SU-DHL-6 (cell line): ENCODE data around the gene GFOD1.

ENCODE experiments used
- H2AFZ ChIP-seq: fragments of 200-600 bp; sonication (generic); 2 replicates; pipeline ENCODE4 v1.6.1; 2014; ENCODE audit warnings: low read depth, mild to moderate bottlenecking, moderate library complexity, mixed read lengths, antibody characterized with exemption, low read length; ENCODE audit not compliant: severe bottlenecking
- H3F3A ChIP-seq: fragments of 200-600 bp; shearing (Covaris generic); 2 replicates; pipeline ENCODE4 v1.6.0; 2016; ENCODE audit warnings: antibody characterized with exemption, mild to moderate bottlenecking; ENCODE audit not compliant: insufficient read depth
- H3K27ac ChIP-seq: fragments of 200-600 bp; sonication (generic); 2 replicates; pipeline ENCODE4 v1.5.1; 2016; ENCODE audit warnings: low read depth, mild to moderate bottlenecking, low read length, moderate library complexity, mixed read lengths
- H3K27me3 ChIP-seq: fragments of 200-600 bp; sonication (generic), shearing (Covaris generic); 2 replicates; pipeline ENCODE4 v1.6.0; 2014; ENCODE audit warnings: mild to moderate bottlenecking, low read length
- H3K36me3 ChIP-seq: fragments of 200-600 bp; sonication (generic); 2 replicates; pipeline ENCODE4 v1.6.1; 2014; ENCODE audit warnings: mild to moderate bottlenecking, low read length, mixed read lengths
- H3K4me2 ChIP-seq: fragments of 300-600, 200-600 bp; shearing (Covaris generic), sonication (generic); 2 replicates; pipeline ENCODE4 v1.6.0; 2014; ENCODE audit warnings: low read length, low read depth, mild to moderate bottlenecking; ENCODE audit not compliant: poor library complexity, severe bottlenecking
- H3K4me3 ChIP-seq: fragments of 200-600 bp; sonication (generic); 2 replicates; pipeline ENCODE4 v1.5.1; 2014; ENCODE audit warnings: antibody characterized with exemption, low read length, mild to moderate bottlenecking, mixed read lengths; ENCODE audit not compliant: insufficient read depth, poor library complexity, severe bottlenecking
- H3K79me2 ChIP-seq: fragments of 200-600 bp; sonication (generic); 2 replicates; pipeline ENCODE4 v1.6.1; 2014; ENCODE audit warnings: mild to moderate bottlenecking, low read length, moderate library complexity; ENCODE audit not compliant: insufficient read depth
- H3K9ac ChIP-seq: fragments of 200-600 bp; sonication (generic); 2 replicates; pipeline ENCODE4 v1.7.0; 2014; ENCODE audit warnings: mild to moderate bottlenecking, low read length
- H3K9me2 ChIP-seq: fragments of 200-600 bp; sonication (generic); replicated peaks from 2 replicates; pipeline ENCODE4 v1.6.1; 2014; ENCODE audit warnings: low read length; ENCODE audit not compliant: insufficient read depth
- H3K9me3 ChIP-seq: fragments of 200-600 bp; sonication (generic); 2 replicates; pipeline ENCODE4 v1.6.1; 2014; ENCODE audit warnings: low read length, mixed read lengths; ENCODE audit not compliant: insufficient read depth
- H4K20me1 ChIP-seq: fragments of 200-600 bp; sonication (generic); 2 replicates; pipeline ENCODE4 v1.6.1; 2014; ENCODE audit warnings: low read depth, mild to moderate bottlenecking, antibody characterized with exemption, low read length, moderate library complexity, mixed read lengths
- EZH2phosphoT487 ChIP-seq: fragments of 200-600 bp; sonication (generic), shearing (Covaris generic); conservative IDR thresholded peaks from 2 replicates; pipeline ENCODE4 v1.6.1; 2018; ENCODE audit warnings: mild to moderate bottlenecking, antibody characterized with exemption, low read length, moderate library complexity, mixed read lengths
- TF ChIP-seq, protein P1 (sequence below): fragments of 200-600 bp; sonication (generic); IDR thresholded peaks from one replicate; pipeline ENCODE4 v1.5.1; 2017; ENCODE audit warnings: antibody characterized with exemption, mild to moderate bottlenecking, low read length, moderate library complexity; ENCODE audit not compliant: insufficient read depth, poor library complexity, severe bottlenecking

GFOD1 gene

GRCh38 chr6:13528232-13528631 lies 40.8 kb upstream of the GFOD1 start:
- no peak overlapping the region for H3K27ac ChIP-seq
- H3K4me3 ChIP-seq, result no peak overlapping the region
- peaks cover 15% of the 10 kb centered on the region; the same call in 1 of the 2 replicates for H3F3A ChIP-seq
- H3K4me2 ChIP-seq, result no peak overlapping the region
- TF ChIP-seq, protein P1, sequence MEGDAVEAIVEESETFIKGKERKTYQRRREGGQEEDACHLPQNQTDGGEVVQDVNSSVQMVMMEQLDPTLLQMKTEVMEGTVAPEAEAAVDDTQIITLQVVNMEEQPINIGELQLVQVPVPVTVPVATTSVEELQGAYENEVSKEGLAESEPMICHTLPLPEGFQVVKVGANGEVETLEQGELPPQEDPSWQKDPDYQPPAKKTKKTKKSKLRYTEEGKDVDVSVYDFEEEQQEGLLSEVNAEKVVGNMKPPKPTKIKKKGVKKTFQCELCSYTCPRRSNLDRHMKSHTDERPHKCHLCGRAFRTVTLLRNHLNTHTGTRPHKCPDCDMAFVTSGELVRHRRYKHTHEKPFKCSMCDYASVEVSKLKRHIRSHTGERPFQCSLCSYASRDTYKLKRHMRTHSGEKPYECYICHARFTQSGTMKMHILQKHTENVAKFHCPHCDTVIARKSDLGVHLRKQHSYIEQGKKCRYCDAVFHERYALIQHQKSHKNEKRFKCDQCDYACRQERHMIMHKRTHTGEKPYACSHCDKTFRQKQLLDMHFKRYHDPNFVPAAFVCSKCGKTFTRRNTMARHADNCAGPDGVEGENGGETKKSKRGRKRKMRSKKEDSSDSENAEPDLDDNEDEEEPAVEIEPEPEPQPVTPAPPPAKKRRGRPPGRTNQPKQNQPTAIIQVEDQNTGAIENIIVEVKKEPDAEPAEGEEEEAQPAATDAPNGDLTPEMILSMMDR, result no peak
- no peak for TF ChIP-seq EZH2phosphoT487
- H3K36me3 ChIP-seq, result no peaks in the 10 kb centered on the region
- H2AFZ ChIP-seq, result no peak overlapping the region
- H4K20me1 ChIP-seq, result no peaks in the 10 kb centered on the region
- H3K27me3 ChIP-seq, result no peaks in the 10 kb centered on the region
- H3K79me2 ChIP-seq, result no peaks in the 10 kb centered on the region
- H3K9ac ChIP-seq, result no peak overlapping the region
- no peaks in the 10 kb centered on the region for H3K9me2 ChIP-seq
- H3K9me3 ChIP-seq, result no peaks in the 10 kb centered on the region

DNA sequence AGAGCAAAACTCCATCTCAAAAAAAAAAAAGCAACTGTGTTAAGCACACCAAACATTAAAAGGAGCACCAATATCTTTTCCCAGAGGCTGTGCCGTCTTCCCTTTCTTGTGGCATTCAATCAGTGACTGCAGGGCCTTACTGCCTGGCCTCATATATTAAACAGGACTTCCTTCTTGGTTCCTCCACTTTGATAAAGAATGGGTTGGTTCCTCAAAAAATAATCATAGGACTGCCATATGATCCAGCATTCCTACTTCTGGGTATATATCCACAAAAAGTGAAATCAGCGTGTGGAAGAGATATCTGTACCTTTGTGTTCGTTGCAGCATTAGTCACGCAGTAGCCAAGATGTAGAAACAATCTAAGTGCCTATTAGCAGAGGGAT lies 40.3 kb upstream of the GFOD1 start:
- Histone ChIP-seq H3K36me3 (no peaks in the 10 kb centered on the region), H4K20me1 (no peaks in the 10 kb centered on the region), H3K27ac (peak overlapping the region; percentile 66; the same call in 1 of the 2 replicates), H3F3A (peaks cover 15% of the 10 kb centered on the region; the same call in 1 of the 2 replicates), H3K9ac (no peak overlapping the region), H3K9me3 (no peaks in the 10 kb centered on the region), H3K4me2 (no peak overlapping the region), H3K27me3 (no peaks in the 10 kb centered on the region), H3K79me2 (no peaks in the 10 kb centered on the region), H3K4me3 (no peak overlapping the region), H2AFZ (no peak overlapping the region), H3K9me2 (no peaks in the 10 kb centered on the region)
- TF ChIP-seq EZH2phosphoT487, result no peak
- TF ChIP-seq, protein P1, result no peak

DNA sequence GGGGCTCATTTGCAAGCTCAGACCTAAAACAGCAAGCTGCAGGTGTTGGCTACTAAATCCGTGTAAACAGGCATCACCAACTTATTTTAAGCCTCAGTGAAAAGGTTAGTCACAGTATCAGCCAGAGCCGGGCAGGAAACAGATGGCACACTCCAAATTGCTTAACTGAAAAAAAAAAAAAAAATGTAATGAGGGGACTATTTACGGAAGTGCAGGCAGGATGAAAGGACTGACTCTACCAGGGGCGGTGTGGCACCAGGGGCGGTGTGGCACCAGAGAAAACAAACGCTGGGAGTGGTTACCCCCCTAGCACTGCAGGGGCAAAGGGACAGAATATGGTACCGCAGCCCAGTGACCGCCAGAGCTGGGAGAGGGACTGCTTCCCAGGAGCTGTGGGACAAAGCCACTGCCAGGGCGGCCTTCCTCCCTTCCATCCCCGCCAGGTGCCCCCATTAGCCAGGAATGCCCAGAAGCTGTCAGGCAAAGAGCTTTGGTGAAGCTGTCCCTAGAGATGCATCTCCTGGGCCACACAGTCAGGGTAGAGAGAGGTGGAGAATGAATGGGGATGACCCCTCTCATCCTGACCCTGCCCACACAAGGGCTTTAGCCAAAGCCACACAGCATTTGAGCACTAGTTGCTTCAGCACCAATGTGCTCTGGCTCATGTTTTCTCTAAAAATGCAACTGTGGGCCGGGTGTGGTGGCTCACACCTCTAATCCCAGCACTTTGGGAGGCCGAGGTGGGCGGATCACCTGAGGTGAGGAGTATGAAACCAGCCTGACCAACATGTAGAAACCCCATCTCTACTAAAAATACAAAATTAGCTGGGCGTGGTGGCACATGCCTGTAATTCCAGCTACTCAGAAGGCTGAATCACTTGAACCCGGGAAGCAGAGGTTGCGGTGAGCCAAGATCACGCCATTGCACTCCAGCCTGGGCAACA lies 39.6 kb upstream of the GFOD1 start:
- Histone ChIP-seq H3F3A (peaks cover 15% of the 10 kb centered on the region; the same call in 1 of the 2 replicates), H3K27me3 (no peaks in the 10 kb centered on the region), H3K4me2 (peak overlapping the region; percentile 53), H3K9ac (peak overlapping the region; percentile 47), H4K20me1 (no peaks in the 10 kb centered on the region), H3K79me2 (no peaks in the 10 kb centered on the region), H3K9me3 (no peaks in the 10 kb centered on the region), H3K27ac (peak overlapping the region; percentile 66), H2AFZ (peak overlapping the region; percentile 83), H3K4me3 (peak overlapping the region; percentile 30), H3K9me2 (no peaks in the 10 kb centered on the region), H3K36me3 (no peaks in the 10 kb centered on the region)
- TF ChIP-seq, protein P1, result peak; percentile 32
- TF ChIP-seq EZH2phosphoT487, result no peak
